ENCODE results near the gene BICDL2. TPM values are rescaled to one million over a fixed set of nuclear protein-coding genes. Genes with fewer than 3 reads are reported as not detected.

The BICDL2 gene
- total RNA-seq, 3 donors from 2014 or later = 49.1 to 102 (median 75.5) TPM

DNA sequence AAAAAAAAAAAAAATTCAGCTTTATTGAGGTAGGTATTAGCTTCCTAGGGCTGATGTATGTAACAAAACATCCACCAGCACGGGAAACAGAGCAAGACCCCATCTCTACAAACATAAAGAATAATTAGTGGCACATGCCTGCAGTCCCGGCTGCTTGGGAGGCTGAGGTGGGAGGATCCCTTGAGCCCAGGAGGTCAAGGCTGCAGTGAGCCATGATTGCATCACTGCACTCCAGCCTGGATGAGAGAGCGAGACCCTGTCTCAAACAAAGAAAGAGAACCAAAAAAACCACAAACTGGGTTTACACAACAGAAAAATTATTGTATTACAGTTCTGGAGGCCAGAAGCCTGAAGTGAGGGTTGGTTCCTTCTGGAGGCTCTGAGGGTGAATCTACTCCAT lies 5.6 kb upstream of the BICDL2 start:
- Histone ChIP-seq H3K4me3 (no peak overlapping the region), H3K4me1 (ENCODE audit: low read depth) (peaks cover 26% of the 10 kb centered on the region), H3K36me3 (ENCODE audit: low read depth) (no peaks in the 10 kb centered on the region), H3K9me3 (no peaks in the 10 kb centered on the region)
- intact Hi-C loops (cut with DNase I, micrococcal nuclease) = no loop called here
- TF ChIP-seq, protein P1, sequence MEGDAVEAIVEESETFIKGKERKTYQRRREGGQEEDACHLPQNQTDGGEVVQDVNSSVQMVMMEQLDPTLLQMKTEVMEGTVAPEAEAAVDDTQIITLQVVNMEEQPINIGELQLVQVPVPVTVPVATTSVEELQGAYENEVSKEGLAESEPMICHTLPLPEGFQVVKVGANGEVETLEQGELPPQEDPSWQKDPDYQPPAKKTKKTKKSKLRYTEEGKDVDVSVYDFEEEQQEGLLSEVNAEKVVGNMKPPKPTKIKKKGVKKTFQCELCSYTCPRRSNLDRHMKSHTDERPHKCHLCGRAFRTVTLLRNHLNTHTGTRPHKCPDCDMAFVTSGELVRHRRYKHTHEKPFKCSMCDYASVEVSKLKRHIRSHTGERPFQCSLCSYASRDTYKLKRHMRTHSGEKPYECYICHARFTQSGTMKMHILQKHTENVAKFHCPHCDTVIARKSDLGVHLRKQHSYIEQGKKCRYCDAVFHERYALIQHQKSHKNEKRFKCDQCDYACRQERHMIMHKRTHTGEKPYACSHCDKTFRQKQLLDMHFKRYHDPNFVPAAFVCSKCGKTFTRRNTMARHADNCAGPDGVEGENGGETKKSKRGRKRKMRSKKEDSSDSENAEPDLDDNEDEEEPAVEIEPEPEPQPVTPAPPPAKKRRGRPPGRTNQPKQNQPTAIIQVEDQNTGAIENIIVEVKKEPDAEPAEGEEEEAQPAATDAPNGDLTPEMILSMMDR (IDR thresholded peaks at IDR 0.05) = no peak
- ATAC-seq (no peak), DNase-seq (no peak)

DNA sequence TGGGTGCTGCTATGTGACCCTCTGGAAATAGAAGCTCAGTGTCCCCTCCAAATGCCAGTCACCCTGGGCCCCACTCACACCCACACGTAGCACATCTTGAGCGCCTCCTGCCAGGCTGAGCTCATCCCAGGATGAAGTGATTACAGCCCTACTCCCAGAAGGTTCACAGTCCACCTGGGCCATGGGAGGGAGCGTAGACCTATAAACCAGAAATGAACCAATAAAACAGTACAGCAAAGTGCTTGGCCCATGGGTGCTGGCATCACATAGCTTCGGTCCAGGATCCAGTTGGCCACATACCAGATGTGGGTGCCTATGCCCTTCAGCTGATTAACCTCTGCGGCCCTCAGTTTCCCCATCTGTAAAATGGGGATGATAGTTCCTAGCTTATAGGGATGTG lies 2.2 kb upstream of the BICDL2 start:
- intact Hi-C loops (cut with DNase I, micrococcal nuclease) = no loop called here
- DNase-seq = peak; percentile 75 to 81 (median 78)
- TF ChIP-seq, protein P1 (IDR thresholded peaks at IDR 0.05) = no peak
- H3K9me3 ChIP-seq = no peaks in the 10 kb centered on the region
- H3K4me1 ChIP-seq (ENCODE audit: low read depth) = peaks cover 21% of the 10 kb centered on the region
- peak; percentile 81 for ATAC-seq
- H3K4me3 ChIP-seq = no peak overlapping the region
- H3K36me3 ChIP-seq (ENCODE audit: low read depth) = no peaks in the 10 kb centered on the region

DNA sequence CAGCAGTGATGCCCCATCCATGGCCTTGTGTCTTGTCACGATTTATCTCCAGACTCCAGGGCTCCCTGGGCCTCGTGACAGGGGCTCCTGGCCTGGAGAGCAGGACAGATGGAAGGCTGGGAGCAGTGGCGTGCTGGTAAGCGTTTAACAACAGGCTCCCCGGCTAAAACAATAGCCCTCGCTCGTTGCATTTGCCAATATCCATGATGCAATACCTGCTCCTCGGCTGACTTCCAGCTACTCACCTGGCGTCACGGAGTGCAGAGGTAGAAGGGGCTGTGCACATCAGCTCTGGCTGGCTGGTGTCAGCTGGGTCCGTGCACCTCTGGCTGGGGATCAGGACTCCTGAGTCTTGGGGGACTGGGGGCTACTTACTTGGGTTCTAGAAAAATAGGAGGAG lies 1.5 kb upstream of the BICDL2 start:
- no peaks in the 10 kb centered on the region for H3K36me3 ChIP-seq (ENCODE audit: low read depth)
- intact Hi-C loops (cut with DNase I, micrococcal nuclease) = no loop called here
- H3K4me3 ChIP-seq = no peak overlapping the region
- H3K4me1 ChIP-seq (ENCODE audit: low read depth) = peaks cover 21% of the 10 kb centered on the region
- no peaks in the 10 kb centered on the region for H3K9me3 ChIP-seq
- peak; percentile 59 for ATAC-seq
- peak; percentile 72 to 73 (median 72) for DNase-seq
- TF ChIP-seq, protein P1 (IDR thresholded peaks at IDR 0.05) = no peak

DNA sequence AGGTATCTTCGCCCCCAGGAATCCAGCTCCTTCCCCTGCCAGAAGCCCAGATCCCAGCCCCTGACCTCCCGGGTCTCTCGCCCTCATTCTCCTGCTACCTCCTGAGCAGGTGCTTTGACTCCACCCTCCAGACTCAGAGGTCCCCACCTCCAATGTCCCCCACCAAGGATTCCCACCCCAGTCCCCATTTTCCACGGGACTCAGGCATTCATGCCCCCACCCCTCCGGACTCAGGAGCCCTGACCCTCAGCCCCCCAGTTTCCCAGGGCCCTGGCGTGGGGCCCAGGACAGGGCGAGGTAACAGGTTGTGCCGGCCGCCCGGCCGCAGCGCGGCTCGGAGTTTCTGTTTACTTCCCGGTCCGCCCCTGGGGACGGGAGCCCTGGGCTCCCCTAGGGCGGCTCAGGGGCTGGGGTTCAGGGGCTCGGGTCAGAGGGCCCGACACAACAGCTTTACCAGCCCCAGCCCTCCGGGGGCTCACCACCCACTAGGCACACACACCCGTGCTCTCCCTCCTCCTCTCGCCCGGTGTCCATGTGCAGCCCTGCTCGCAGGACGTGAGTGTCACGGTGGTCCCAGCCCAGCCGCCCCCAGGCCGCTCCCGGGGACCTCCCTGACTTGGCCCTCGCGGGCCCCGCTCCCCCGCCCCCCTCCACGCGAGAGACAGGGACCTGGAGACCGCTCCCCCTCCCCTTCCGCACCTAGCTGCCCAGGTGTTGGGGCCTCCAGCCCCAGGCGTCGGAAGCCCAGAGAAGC lies 595 bp downstream of the BICDL2 start:
- TF ChIP-seq, protein P1 (IDR thresholded peaks at IDR 0.05) = no peak
- Histone ChIP-seq H3K36me3 (ENCODE audit: low read depth) (no peaks in the 10 kb centered on the region), H3K4me3 (peak overlapping the region; percentile 42), H3K9me3 (no peaks in the 10 kb centered on the region), H3K4me1 (ENCODE audit: low read depth) (peaks cover 34% of the 10 kb centered on the region)
- intact Hi-C loops (cut with DNase I, micrococcal nuclease) = no loop called here
- DNase-seq = peak; percentile 67 to 84 (median 82)
- ATAC-seq = peak; percentile 63

DNA sequence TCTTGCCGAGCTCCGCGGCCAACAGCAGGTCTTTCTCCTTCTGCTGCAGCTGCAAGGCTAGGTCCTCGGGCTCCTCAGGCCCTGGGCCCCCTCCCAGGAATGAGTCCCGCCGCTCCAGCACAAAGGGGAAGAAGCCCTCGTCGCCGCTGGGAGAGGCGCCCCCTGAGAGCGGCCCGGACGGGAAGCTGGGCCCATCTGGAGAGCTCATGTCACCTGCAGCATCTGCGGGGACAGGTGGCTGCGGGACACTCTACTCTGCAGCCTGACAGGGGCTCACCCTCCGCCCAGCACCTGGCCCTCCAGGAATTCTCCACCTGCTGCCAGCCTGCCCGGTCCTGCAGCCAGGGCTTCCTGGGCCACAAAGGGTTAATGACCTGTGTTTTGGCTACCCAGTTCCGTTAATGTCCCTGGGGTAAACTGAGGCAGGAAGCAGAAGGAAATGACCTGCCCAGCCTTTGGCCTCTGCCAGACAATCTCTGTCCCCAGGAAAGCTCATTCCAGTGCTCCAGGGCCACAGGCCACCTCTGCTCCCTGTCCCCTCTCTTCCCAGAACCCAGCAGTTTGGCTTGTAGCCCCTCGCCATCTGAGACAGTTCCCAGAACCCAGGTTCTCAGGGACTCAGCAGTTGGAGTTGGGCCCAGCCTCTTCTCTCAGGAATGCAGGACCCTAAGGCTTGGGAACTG lies 1.3 kb downstream of the BICDL2 start:
- peaks cover 34% of the 10 kb centered on the region for H3K4me1 ChIP-seq (ENCODE audit: low read depth)
- intact Hi-C loops (cut with DNase I, micrococcal nuclease) = no loop called here
- DNase-seq (peak in 1 of 3 donors; percentile 56), ATAC-seq (no peak)
- H3K36me3 ChIP-seq (ENCODE audit: low read depth) = no peaks in the 10 kb centered on the region
- no peaks in the 10 kb centered on the region for H3K9me3 ChIP-seq
- H3K4me3 ChIP-seq = no peak overlapping the region
- TF ChIP-seq, protein P1 (IDR thresholded peaks at IDR 0.05) = no peak
